Astrocyte of the spinal cord (primary cell): Measurements from ENCODE around the gene ALKBH8.

ENCODE experiments used
- DNase-seq: peaks from one replicate; pipeline ENCODE4 v3.0.0; 2011; ENCODE audit warnings: low read depth, low spot score
- H3K4me3 ChIP-seq: 2 replicates; pipeline ENCODE4 v1.5.1; 2011; ENCODE audit warnings: low read depth, mild to moderate bottlenecking, low read length, moderate library complexity
- in situ Hi-C: cut with HindIII; loops from 2 replicates; pipeline ENCODE4 v1.10.0; 2017; ENCODE audit warnings: low sequenced_read_pairs
- TF ChIP-seq, protein P1 (sequence below): IDR thresholded peaks from 2 replicates; pipeline ENCODE4 v1.5.1; 2012; ENCODE audit warnings: low read depth, mild to moderate bottlenecking, low read length, inconsistent platforms

ALKBH8 gene

GRCh38 chr11:107598225-107599139, 32.9 kb upstream of the ALKBH8 start:
- in situ Hi-C loops, result no loop called here
- no peak for DNase-seq
- no peak overlapping the region for H3K4me3 ChIP-seq
- TF ChIP-seq, protein P1, sequence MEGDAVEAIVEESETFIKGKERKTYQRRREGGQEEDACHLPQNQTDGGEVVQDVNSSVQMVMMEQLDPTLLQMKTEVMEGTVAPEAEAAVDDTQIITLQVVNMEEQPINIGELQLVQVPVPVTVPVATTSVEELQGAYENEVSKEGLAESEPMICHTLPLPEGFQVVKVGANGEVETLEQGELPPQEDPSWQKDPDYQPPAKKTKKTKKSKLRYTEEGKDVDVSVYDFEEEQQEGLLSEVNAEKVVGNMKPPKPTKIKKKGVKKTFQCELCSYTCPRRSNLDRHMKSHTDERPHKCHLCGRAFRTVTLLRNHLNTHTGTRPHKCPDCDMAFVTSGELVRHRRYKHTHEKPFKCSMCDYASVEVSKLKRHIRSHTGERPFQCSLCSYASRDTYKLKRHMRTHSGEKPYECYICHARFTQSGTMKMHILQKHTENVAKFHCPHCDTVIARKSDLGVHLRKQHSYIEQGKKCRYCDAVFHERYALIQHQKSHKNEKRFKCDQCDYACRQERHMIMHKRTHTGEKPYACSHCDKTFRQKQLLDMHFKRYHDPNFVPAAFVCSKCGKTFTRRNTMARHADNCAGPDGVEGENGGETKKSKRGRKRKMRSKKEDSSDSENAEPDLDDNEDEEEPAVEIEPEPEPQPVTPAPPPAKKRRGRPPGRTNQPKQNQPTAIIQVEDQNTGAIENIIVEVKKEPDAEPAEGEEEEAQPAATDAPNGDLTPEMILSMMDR, result peak; percentile 50

GRCh38 chr11:107594736-107595135, 29.2 kb upstream of the ALKBH8 start:
- in situ Hi-C loops, result no loop called here
- DNase-seq, result no peak
- TF ChIP-seq, protein P1, result no peak
- H3K4me3 ChIP-seq, result no peak overlapping the region

DNA sequence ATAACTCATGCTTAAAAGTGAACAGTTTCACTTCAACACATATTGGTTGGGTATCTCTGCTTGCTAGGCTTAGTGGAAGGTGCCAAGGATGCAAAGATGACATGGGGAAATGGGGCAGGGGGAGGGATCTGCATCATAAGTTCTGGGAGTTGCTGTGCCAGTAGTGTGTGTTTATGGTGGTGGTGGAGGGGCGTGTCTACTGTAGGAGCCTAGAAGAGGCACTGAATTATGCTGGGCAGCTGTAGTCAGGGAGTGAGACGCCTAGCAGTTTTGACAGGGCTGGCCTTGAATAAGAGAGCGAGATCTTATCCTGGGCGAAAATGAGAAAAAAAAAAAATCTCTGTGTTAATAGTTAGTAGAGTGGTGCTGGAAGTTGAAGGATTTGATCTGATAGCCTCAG, 28.4 kb upstream of the ALKBH8 start:
- no peak overlapping the region for H3K4me3 ChIP-seq
- in situ Hi-C loops, result no loop called here
- TF ChIP-seq, protein P1, result no peak
- DNase-seq, result no peak

- DNase-seq, result peak; percentile 4
- TF ChIP-seq, protein P1, result no peak
- in situ Hi-C loops, result no loop called here
- no peak overlapping the region for H3K4me3 ChIP-seq
Measured at GRCh38 chr11:107592813-107593212, 27.3 kb upstream of the ALKBH8 start.

- TF ChIP-seq, protein P1, result no peak
- no peak for DNase-seq
- in situ Hi-C loops, result no loop called here
- H3K4me3 ChIP-seq, result no peak overlapping the region
Measured at GRCh38 chr11:107592231-107592590, 26.7 kb upstream of the ALKBH8 start.

DNA sequence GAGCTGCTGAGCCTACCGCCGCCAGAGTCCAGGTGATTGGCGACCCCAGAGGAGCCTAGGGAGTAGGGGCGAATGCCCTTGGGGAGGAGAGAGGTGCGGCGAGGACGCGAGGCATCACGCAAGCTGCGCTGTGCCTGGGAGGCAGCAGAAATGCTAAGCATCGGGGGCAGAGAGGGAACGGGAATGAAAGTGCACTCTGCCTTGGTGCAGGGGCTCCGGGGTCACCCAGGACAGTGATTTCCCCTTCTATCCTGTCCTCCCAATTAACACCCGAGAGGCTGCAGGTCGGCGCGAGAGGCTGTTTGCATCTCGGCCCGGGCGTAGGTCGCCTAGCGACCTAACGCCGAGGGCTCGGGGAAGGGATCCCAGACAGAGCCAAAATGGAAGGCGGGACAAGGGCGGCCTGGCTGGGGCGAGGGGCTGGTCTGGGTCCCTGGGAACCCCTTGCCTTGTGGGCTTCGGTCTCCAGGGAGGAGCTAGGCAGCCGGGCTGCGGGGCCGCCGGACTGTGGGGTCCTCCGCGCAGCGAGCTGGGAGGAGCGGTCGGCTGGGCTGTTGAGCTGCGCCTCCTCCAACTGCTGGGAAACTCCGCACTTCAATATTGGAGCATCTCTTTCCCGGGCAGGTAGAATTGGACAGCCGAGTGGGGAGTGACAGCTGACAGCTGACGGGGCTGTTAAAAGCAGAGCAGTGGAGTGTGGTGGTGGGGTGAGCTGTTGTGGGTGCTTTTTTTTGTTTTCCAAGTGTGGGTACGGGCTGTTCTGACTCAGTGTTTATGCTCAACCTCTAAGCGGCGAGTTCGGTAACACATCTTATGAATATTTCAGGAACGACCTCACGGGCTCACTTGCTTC, 26.1 kb upstream of the ALKBH8 start:
- peak overlapping the region; percentile 58 for H3K4me3 ChIP-seq
- TF ChIP-seq, protein P1, result no peak
- DNase-seq, result peak; percentile 21
- in situ Hi-C loops, result no loop called here
